KOPT-K1 (cell line): ENCODE results near the gene WDFY4.

Experiments
- H3K27ac ChIP-seq: fragments of 200-600 bp; sonication (generic); 2 replicates; pipeline ENCODE4 v1.5.1; 2016; ENCODE audit warnings: antibody characterized with exemption, mild to moderate bottlenecking, low read depth, low read length; ENCODE audit not compliant: poor library complexity, severe bottlenecking
- H3K36me3 ChIP-seq: fragments of 200-600 bp; sonication (generic); 2 replicates; pipeline ENCODE4 v1.5.1; 2017; ENCODE audit warnings: antibody characterized with exemption, mild to moderate bottlenecking, low read length, moderate library complexity; ENCODE audit not compliant: insufficient read depth
- H3K9me3 ChIP-seq: fragments of 200-600 bp; sonication (generic); 2 replicates; pipeline ENCODE4 v1.5.1; 2017; ENCODE audit warnings: antibody characterized with exemption, low read length, mild to moderate bottlenecking; ENCODE audit not compliant: insufficient read depth, poor library complexity, severe bottlenecking

Gene WDFY4

DNA sequence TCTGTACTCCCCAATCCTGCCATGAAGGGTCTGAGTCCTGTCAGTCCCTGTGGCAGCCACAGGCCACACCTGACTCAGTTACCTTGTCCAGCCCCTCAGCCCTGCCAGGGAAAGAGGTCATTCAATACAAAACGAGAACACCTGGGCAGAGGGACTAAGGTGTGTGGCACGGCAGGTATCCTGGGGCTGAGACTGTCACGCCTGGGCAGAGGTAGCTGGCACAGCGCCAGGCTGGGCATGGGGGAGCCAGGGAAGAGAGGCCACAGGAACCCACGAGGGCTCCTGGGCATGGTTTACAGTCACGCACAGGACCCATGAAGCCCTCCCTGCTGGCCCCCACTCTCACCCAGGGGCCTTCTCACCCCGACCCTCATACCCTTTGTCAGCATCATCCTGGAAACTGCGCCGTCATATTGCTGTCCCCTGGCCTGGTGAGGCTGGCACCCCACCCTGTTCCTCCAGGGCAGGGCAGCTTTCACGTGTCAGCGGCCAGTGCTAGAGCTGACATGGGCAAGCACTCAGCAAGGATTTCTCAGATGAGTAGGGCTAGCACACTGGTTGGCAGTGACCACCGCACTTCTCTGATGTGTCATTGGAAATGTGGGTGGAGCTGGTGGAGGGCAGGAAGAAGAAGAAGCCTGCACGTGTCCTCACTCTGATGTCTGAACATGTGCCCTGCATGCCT is 212.2 kb downstream of the WDFY4 start:
- H3K9me3 ChIP-seq: no peaks in the 10 kb centered on the region

DNA sequence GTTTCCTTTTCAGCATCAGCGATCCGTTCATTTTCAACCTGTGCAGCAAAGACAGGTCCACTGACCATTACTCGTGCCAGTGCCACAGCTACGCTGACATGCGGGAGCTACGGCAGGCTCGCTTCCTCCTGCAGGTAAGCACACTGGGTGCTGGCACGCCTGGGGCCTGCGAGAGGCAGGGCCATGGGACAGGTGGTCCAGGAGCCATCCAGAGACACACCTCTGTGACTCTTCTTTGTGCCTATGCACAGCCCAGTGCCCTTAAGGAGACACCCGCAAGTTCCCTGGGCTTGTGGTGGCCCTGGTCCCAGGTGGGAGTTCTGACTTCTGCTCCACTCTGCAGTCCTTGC is 212.7 kb downstream of the WDFY4 start:
- Histone ChIP-seq H3K36me3 (no peaks in the 10 kb centered on the region), H3K27ac (no peak overlapping the region), H3K9me3 (no peaks in the 10 kb centered on the region)

More for the DNA sequence above, 212.2 kb downstream of the WDFY4 start:
- H3K27ac ChIP-seq: no peak overlapping the region
- H3K36me3 ChIP-seq: no peaks in the 10 kb centered on the region

DNA sequence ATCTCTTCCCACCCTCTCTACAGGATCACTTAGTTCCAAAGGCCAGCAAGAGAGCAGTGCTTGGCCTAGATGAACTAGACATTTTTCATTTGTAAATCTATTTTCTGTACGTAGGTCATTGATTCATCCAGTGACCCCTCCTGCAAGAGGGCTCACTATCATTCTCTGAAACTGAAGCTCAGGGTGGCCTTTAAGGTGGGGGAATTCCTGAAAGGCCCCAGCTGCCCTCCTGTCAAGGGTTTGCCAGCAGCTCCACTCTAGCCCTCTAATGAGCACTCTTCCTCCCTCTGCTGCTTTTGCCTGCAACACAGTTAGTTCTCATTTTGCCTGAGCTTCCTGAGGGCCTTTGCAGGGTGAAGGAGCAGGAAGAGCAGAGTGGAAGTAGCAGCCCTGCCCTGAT is 213.8 kb downstream of the WDFY4 start:
- no peaks in the 10 kb centered on the region for H3K36me3 ChIP-seq
- no peak overlapping the region for H3K27ac ChIP-seq
- no peaks in the 10 kb centered on the region for H3K9me3 ChIP-seq

DNA sequence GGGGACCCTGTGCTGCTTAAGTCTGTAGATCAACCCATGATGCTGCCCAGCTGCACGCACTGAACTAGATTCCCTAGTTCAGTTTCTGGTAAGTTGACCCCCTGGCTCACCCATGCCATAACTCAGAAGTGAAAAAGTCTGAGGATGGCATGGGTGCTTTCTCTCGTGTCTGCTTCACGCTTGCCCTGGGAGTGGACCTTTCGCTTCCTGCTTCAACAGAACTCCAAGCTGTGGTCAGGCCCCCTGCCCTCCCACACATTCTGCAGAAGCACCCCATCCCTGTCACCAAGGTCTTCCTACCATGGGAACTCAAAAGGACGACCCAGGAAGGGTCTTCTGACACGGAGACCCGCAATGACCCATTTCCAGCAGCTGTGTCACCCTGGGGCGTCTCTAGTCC is 215.1 kb downstream of the WDFY4 start:
- Histone ChIP-seq H3K9me3 (no peaks in the 10 kb centered on the region), H3K27ac (no peak overlapping the region), H3K36me3 (no peaks in the 10 kb centered on the region)

DNA sequence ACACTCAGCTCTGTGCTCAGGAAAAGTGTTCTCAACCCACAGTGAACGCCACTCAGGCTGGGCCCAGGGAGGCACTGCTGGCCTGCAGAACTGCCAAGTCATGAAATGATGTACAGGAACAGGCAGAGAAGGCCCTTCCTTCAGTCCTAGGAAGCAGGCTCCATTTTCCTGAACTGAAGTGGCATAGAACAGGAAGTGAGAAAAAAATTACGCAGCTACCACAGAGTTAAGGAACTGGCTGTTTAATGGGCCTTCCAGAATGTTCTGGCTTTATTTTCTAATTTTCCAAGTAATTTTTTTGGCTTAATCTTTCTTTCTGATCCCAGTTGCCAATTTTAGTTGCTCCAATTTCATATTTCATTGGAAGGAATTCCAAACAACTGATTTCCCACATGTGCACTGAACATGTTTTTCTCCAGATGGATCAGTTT is 215.7 kb downstream of the WDFY4 start:
- Histone ChIP-seq H3K9me3 (no peaks in the 10 kb centered on the region), H3K36me3 (no peaks in the 10 kb centered on the region), H3K27ac (no peak overlapping the region)

DNA sequence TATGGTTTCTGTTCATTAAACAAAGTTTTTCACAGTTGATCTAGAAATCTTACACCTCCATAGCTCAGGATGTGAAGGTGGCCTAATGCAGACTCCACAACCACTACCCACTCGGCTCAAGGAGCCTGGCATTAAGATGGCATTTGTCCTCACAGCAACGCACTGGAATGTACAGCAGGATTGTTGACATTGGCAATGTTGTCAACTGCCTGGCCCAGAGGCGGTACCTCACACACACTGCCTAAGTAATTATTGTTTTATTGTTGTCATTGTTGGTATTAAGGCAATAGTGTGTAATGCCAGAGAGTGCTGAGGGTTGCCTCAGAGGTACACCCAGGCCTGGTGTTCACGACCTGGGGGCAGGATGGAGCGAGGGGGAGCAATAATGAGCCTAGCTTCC is 216.6 kb downstream of the WDFY4 start:
- H3K27ac ChIP-seq: no peak overlapping the region
- H3K9me3 ChIP-seq: no peaks in the 10 kb centered on the region
- H3K36me3 ChIP-seq: no peaks in the 10 kb centered on the region

DNA sequence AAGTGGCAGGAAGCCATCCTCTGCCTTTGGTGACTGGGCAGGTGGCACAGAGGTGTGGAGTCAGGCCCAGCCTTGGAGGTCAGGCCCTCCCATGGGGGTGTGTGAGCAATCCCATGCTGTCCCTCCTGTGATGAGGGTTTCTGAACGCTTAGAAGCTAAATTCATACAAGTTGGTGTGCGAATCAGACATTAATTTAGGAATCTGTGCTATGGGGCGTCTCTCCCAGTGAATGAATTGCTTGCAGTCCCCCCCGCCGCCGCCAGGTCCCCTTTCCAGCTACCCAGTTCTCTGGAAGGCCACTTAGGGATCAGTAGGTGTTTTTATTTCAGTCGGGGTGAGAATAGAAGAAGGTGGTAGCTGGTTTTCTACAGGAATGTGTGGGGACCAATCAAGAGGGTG is 217.4 kb downstream of the WDFY4 start:
- H3K27ac ChIP-seq: no peak overlapping the region
- no peaks in the 10 kb centered on the region for H3K9me3 ChIP-seq
- no peaks in the 10 kb centered on the region for H3K36me3 ChIP-seq

DNA sequence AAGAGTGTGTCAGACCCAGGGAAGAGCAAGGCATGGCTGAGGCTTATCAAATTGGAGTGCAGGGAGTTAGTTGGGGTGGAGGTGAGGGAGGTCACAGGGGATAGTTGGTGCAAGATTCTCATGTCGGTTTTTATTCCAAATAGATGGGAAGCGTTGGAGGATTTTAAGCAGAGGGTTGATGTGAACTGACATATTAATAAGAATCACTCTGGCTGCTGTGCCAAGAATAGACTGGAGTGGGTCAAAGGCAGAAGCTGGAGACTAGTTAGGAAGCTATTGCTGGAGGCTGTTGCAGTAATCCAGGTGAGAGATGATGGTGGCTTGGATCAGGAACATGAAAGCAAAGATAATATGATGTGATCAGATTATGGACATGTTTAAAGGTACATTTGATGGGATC is 218.5 kb downstream of the WDFY4 start:
- no peak overlapping the region for H3K27ac ChIP-seq
- no peaks in the 10 kb centered on the region for H3K36me3 ChIP-seq
- H3K9me3 ChIP-seq: no peaks in the 10 kb centered on the region

DNA sequence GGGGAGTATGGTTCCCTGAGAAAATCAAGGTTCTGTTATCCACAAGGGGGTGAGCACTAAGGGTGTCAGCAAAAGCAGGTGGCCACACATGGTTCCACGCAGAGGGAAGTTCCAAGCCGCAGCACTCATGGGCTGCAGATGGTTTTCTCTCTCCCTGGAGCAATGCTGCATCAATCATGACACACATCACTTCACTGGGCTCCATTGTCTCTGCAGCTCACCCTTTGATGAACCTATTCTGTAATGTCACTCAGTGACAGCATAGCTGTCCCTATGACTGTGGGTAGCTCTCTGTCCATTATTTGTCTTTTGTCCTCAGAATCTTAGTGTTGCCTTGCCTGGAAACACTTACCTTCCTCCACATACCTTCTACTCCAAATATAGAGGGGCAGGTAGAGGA is 220.2 kb downstream of the WDFY4 start:
- H3K9me3 ChIP-seq: no peaks in the 10 kb centered on the region
- no peak overlapping the region for H3K27ac ChIP-seq
- no peaks in the 10 kb centered on the region for H3K36me3 ChIP-seq

DNA sequence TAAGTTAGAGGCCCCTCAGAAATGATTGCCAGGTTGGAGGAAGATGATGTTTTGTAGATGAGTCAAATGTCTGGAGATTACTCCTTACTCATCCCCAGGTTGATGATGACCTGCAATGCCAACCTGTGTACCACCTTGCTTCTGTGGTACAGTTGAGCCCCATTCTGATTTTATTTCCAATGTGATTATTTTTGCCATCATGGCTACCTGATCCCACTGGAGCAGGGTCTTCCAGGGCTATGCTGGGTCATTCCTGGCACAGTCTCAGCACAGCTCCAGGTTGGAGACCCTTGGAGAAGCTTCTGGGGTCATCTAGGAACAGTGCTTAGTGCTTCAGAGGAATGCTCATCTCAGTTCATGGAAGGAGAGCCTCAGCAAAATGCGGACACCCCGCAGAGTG is 220.6 kb downstream of the WDFY4 start:
- no peak overlapping the region for H3K27ac ChIP-seq
- H3K36me3 ChIP-seq: no peaks in the 10 kb centered on the region
- no peaks in the 10 kb centered on the region for H3K9me3 ChIP-seq

DNA sequence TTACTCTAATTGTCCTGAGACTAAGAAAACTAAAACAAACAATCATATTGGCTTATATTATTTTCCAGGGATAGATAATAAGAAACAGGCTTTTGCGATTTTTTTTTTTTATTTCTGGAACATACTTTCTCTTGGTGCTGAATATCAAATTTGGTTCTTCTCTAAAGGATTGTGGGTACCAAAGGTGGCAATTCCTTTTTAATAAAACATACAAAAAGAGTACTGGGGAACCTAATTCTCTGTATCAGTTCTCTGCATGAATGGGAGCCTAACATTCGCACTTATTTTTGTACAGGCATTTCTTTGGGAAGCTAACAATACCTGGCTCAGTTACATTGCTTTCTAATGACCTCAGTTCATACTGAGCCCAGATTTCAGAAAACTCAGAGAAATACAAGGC is 222.2 kb downstream of the WDFY4 start:
- no peak overlapping the region for H3K27ac ChIP-seq
- H3K36me3 ChIP-seq: no peaks in the 10 kb centered on the region
- H3K9me3 ChIP-seq: no peaks in the 10 kb centered on the region

DNA sequence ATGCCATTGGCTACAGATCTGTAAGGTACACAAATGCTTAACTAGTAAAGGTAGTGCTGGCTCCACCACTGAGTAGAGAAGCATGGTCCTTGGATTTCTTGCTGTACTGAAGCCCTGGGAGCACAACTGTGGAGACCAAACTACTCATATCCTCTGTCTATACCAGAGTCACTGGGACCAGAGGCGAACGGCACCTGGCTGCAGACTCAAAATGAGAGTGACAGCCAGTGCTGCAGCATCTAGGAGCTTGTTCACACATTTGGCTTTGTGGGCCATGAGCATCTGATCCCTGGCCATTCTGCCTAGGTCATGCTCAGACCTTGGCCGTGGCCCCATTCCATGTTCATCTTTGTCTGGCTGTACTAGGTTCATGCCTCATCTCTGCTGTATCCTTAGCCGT is 223.1 kb downstream of the WDFY4 start:
- Histone ChIP-seq H3K36me3 (no peaks in the 10 kb centered on the region), H3K9me3 (no peaks in the 10 kb centered on the region), H3K27ac (no peak overlapping the region)

DNA sequence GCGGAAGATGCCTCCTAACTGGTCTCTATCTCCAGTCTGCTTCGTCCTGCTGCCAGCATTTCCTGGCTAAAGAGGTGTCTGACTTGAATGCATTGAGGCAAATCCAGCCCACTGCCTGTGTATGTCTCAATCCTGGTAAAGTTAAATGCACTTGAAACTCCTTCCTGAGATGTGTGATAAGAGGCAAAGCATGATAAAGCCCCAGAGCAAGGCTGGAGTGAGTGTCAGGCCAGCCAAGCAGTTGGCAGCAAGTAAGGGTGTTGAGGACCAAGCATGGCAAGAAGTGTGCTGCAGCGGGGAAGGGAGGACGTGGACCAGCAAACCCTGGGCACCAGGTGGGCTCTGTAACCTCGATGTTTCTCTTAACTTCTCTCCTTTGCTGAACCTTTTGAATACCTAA is 225.9 kb downstream of the WDFY4 start:
- no peak overlapping the region for H3K27ac ChIP-seq
- H3K36me3 ChIP-seq: no peaks in the 10 kb centered on the region
- H3K9me3 ChIP-seq: no peaks in the 10 kb centered on the region

DNA sequence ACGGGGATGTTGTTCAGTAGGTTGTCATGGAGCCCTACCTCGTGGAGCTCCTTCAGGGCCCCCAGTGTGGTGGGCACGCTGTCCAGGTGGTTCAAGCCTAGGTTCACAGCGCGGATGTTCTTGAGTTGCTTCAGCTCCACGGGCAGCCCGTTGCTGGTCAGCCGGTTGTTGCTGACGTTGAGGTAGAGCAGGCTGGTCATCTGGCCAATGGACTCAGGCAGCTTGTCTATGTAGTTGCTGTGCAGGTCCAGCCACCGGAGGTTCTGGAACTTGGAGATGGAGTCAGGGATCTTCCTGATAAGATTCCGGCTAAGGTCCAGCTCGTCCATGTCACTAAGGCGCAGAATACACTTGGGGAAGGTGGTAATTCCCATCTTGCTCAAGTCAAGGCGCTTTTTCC is 229.0 kb downstream of the WDFY4 start:
- H3K27ac ChIP-seq: no peak overlapping the region
- H3K9me3 ChIP-seq: no peaks in the 10 kb centered on the region
- no peaks in the 10 kb centered on the region for H3K36me3 ChIP-seq

DNA sequence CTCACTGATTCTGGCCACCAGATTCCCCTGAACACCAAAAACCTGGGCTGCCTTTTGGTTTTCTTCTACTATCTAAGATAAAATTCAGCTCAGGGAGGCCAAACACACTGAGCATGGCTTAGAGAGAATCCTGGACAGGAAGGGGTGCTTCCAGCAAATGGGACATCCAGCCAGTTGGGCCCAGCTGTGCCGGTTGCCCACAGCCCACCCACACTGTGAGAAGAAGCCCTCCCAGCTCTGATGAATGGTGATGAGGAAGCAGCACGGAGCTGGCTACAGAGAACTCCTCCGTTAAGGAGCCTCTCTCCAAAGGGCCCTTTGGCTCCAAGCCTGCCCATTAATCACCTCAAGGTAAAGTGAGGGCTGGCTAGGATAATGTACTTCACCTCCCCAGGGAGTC is 239.1 kb downstream of the WDFY4 start:
- H3K9me3 ChIP-seq: no peaks in the 10 kb centered on the region
- H3K27ac ChIP-seq: no peak overlapping the region
- H3K36me3 ChIP-seq: no peaks in the 10 kb centered on the region

DNA sequence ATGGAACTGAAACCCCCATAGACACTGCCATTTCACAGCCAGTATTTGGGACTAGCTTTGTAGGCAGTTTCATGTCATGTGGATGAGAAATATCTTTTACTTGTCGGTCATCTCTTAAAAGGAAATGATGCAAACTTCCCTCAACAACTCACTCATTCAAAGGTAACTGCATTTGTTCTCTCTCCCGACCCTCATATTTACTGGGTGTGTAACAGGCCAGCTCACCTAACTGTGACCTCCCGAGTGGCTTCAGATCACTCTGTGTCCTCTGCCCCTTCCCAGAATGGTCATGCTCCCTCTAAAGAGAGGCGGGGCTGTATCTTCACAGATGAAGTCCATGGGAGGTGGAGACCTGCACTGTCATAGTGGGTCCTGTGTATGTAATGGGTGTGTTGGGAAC is 240.3 kb downstream of the WDFY4 start:
- H3K36me3 ChIP-seq: no peaks in the 10 kb centered on the region
- no peaks in the 10 kb centered on the region for H3K9me3 ChIP-seq
- H3K27ac ChIP-seq: no peak overlapping the region
